Activated B cell treated with CpG ODN at 0.5 μM for 24 hours (primary cell): ENCODE data around the gene OR51B4. TPM values are rescaled to one million over a fixed set of nuclear protein-coding genes. Genes with fewer than 3 reads are reported as not detected.

Experiments used
- ATAC-seq: fragments of 200-7000 bp; cut with Tn5 transposase; one replicate; pipeline ENCODE4 v1.10.0; 2021; ENCODE audit warnings: low read depth, mild to moderate bottlenecking, moderate library complexity
- CTCF ChIA-PET: fragments of 350-600 bp; sonication (Branson Sonifier 250); formaldehyde crosslinking; loops from one replicate; lab custom pipeline; 2021; ENCODE audit warnings: antibody characterized with exemption; lab: Charles Lee
- POLR2A ChIA-PET: fragments of 350-600 bp; sonication (Branson Sonifier 250); formaldehyde crosslinking; loops from one replicate; lab custom pipeline; 2021; ENCODE audit warnings: antibody characterized with exemption; lab: Charles Lee
- DNase-seq: peaks from one replicate; pipeline ENCODE4 v3.0.0; 2022
- H3K27ac Mint-ChIP-seq: one replicate; pipeline ENCODE4 v1.8.0; 2020; ENCODE audit warnings: mixed read lengths
- H3K27me3 Mint-ChIP-seq: one replicate; pipeline ENCODE4 v1.8.0; 2021; ENCODE audit warnings: mixed read lengths
- H3K36me3 Mint-ChIP-seq: one replicate; pipeline ENCODE4 v1.8.0; 2021; ENCODE audit warnings: low read depth, mixed read lengths
- H3K4me1 Mint-ChIP-seq: one replicate; pipeline ENCODE4 v1.8.0; 2021; ENCODE audit warnings: mixed read lengths
- H3K4me3 Mint-ChIP-seq: one replicate; pipeline ENCODE4 v1.8.0; 2020; ENCODE audit warnings: mild to moderate bottlenecking, mixed read lengths
- H3K9me3 Mint-ChIP-seq: one replicate; pipeline ENCODE4 v1.8.0; 2020; ENCODE audit warnings: mixed read lengths
- intact Hi-C: fragments of 100-400 bp; cut with micrococcal nuclease; formaldehyde crosslinking; loops from one replicate; pipeline ENCODE4 v1.15.1; 2024
- total RNA-seq: library from RNA; stranded (reverse); gene quantifications from 2 replicates; pipeline ENCODE4 v1.2.3, GENCODE V29; 2022
- TF ChIP-seq, protein P1 (sequence below): fragments of 200-600 bp; IDR thresholded peaks from one replicate; pipeline ENCODE4 v1.8.0; 2022; ENCODE audit warnings: antibody characterized with exemption, mild to moderate bottlenecking

Gene OR51B4
- total RNA-seq, 1 donor from 2014 or later, result not detected

DNA sequence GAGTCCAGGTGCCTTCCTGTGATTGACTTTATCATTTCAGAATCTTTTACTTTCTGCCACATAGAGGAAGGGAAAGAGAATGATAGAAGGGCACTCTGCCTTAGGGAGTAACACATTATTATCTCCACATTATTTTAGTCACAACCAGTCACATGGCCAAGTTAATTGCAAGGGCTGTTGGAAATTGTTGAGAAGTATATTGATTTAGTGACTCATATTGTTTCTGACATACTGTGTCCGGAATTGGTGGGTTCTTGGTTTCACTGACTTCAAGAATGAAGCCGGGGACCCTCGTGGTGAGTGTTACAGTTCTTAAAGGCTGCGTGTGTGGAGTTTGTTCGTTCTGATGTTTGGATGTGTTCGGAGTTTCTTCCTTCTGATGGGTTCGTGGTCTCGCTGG lies 8.7 kb downstream of the OR51B4 start:
- TF ChIP-seq, protein P1, sequence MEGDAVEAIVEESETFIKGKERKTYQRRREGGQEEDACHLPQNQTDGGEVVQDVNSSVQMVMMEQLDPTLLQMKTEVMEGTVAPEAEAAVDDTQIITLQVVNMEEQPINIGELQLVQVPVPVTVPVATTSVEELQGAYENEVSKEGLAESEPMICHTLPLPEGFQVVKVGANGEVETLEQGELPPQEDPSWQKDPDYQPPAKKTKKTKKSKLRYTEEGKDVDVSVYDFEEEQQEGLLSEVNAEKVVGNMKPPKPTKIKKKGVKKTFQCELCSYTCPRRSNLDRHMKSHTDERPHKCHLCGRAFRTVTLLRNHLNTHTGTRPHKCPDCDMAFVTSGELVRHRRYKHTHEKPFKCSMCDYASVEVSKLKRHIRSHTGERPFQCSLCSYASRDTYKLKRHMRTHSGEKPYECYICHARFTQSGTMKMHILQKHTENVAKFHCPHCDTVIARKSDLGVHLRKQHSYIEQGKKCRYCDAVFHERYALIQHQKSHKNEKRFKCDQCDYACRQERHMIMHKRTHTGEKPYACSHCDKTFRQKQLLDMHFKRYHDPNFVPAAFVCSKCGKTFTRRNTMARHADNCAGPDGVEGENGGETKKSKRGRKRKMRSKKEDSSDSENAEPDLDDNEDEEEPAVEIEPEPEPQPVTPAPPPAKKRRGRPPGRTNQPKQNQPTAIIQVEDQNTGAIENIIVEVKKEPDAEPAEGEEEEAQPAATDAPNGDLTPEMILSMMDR, result no peak
- H3K4me3 Mint-ChIP-seq, result no peak overlapping the region
- no peaks in the 10 kb centered on the region for H3K36me3 Mint-ChIP-seq
- H3K27ac Mint-ChIP-seq, result no peak overlapping the region
- no peaks in the 10 kb centered on the region for H3K4me1 Mint-ChIP-seq
- no peaks in the 10 kb centered on the region for H3K9me3 Mint-ChIP-seq
- DNase-seq (no peak), ATAC-seq (no peak)
- intact Hi-C loops, result no loop called here
- POLR2A ChIA-PET, result no interaction called here
- CTCF ChIA-PET, result no interaction called here
- peaks cover 9% of the 10 kb centered on the region for H3K27me3 Mint-ChIP-seq

- ChIA-PET CTCF (no interaction called here), POLR2A (no interaction called here)
- Mint-ChIP-seq H3K9me3 (no peaks in the 10 kb centered on the region), H3K27me3 (no peaks in the 10 kb centered on the region), H3K27ac (no peak overlapping the region), H3K4me3 (no peak overlapping the region), H3K36me3 (no peaks in the 10 kb centered on the region), H3K4me1 (no peaks in the 10 kb centered on the region)
- intact Hi-C loops, result no loop called here
- TF ChIP-seq, protein P1, result no peak
- DNase-seq, result no peak
- ATAC-seq, result no peak
Observed at GRCh38 chr11:5291207-5291838, 10.4 kb downstream of the OR51B4 start.

GRCh38 chr11:5290106-5290505 lies 11.6 kb downstream of the OR51B4 start:
- H3K4me3 Mint-ChIP-seq, result no peak overlapping the region
- ATAC-seq (no peak), DNase-seq (no peak)
- intact Hi-C loops, result no loop called here
- H3K36me3 Mint-ChIP-seq, result no peaks in the 10 kb centered on the region
- H3K27ac Mint-ChIP-seq, result no peak overlapping the region
- no peaks in the 10 kb centered on the region for H3K4me1 Mint-ChIP-seq
- H3K27me3 Mint-ChIP-seq, result no peaks in the 10 kb centered on the region
- TF ChIP-seq, protein P1, result no peak
- no peaks in the 10 kb centered on the region for H3K9me3 Mint-ChIP-seq
- ChIA-PET POLR2A (no interaction called here), CTCF (no interaction called here)

DNA sequence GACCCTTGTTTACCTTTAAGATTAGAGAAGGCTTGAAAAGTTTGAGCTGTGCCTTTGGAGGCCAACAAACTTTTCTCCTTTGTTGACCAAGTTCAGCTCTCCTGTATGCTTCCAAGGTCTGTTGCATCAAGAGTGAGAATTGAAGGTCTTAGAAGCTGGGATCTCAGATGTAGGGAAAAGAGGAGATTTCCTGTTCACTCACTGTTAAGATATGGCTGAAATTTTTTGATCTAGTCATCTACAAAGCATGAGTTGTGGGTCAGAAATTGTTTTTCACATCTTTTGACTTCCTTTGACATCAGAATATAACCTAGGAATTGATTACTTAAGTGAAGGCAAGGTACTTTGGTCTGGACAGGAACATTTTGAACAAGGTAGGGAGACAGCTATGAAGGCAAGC lies 12.1 kb downstream of the OR51B4 start:
- H3K27me3 Mint-ChIP-seq, result no peaks in the 10 kb centered on the region
- TF ChIP-seq, protein P1, result no peak
- H3K27ac Mint-ChIP-seq, result no peak overlapping the region
- no peaks in the 10 kb centered on the region for H3K9me3 Mint-ChIP-seq
- no peak for ATAC-seq
- H3K4me3 Mint-ChIP-seq, result no peak overlapping the region
- no peaks in the 10 kb centered on the region for H3K36me3 Mint-ChIP-seq
- H3K4me1 Mint-ChIP-seq, result no peaks in the 10 kb centered on the region
- intact Hi-C loops, result no loop called here
- CTCF ChIA-PET, result no interaction called here
- POLR2A ChIA-PET, result no interaction called here
- DNase-seq, result no peak

DNA sequence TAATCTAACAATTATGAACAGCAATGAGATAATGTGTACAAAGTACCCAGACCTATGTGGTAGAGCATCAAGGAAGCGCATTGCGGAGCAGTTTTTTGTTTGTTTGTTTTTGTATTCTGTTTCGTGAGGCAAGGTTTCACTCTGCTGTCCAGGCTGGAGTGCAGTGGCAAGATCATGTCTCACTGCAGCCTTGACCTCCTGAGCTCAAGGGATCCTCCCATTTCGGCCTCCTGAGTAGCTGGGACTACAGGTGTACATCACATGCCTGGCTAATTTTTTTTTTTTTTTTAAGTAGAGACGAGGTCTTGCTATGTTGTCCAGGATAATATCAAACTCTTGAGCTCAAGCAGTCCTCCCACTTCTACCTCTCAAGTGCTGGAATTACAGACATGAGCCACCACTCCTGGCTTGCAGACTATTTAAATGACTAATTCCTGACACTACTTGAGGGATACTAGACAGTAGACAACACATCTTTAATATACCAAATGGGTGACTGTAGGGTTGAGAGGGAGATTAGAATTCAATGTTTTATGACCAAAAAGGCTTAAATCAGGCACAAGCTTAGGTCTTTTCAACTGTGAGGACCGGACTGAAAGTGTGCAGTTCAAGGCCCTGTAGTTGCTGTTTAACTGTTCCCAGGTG lies 12.7 kb downstream of the OR51B4 start:
- H3K4me3 Mint-ChIP-seq, result no peak overlapping the region
- intact Hi-C loops, result no loop called here
- H3K9me3 Mint-ChIP-seq, result no peaks in the 10 kb centered on the region
- ChIA-PET CTCF (no interaction called here), POLR2A (no interaction called here)
- no peaks in the 10 kb centered on the region for H3K27me3 Mint-ChIP-seq
- no peak for DNase-seq
- no peaks in the 10 kb centered on the region for H3K4me1 Mint-ChIP-seq
- no peak overlapping the region for H3K27ac Mint-ChIP-seq
- no peak for ATAC-seq
- H3K36me3 Mint-ChIP-seq, result no peaks in the 10 kb centered on the region
- TF ChIP-seq, protein P1, result no peak
